T-helper 1 cell treated with Interleukin-12 subunit alpha and Interleukin-12 subunit beta and Interleukin-4 antibody, amounts not matched to agents 30 μg/mL and 1 μg/mL, for 36 hours (primary cell): Measurements from ENCODE around the gene RDX.
"Not testable (repeated sequence)": the region's sequence is repeated elsewhere in the genome, so short reads cannot be mapped to it uniquely, and the experiment has no call there.

ENCODE experiments used
- H3K27ac Mint-ChIP-seq: one replicate; pipeline ENCODE4 v1.8.0; 2021; ENCODE audit warnings: mild to moderate bottlenecking, mixed read lengths
- H3K27me3 Mint-ChIP-seq: one replicate; pipeline ENCODE4 v1.8.0; 2021; ENCODE audit warnings: low read depth, mixed read lengths
- H3K36me3 Mint-ChIP-seq: one replicate; pipeline ENCODE4 v1.8.0; 2021; ENCODE audit warnings: low read depth, mixed read lengths
- H3K4me1 Mint-ChIP-seq: one replicate; pipeline ENCODE4 v1.8.0; 2021; ENCODE audit warnings: low read depth, mixed read lengths
- H3K4me3 Mint-ChIP-seq: one replicate; pipeline ENCODE4 v1.8.0; 2021; ENCODE audit warnings: mild to moderate bottlenecking, moderate library complexity, mixed read lengths
- H3K9me3 Mint-ChIP-seq: one replicate; pipeline ENCODE4 v1.8.0; 2021; ENCODE audit warnings: mixed read lengths

RDX gene

DNA sequence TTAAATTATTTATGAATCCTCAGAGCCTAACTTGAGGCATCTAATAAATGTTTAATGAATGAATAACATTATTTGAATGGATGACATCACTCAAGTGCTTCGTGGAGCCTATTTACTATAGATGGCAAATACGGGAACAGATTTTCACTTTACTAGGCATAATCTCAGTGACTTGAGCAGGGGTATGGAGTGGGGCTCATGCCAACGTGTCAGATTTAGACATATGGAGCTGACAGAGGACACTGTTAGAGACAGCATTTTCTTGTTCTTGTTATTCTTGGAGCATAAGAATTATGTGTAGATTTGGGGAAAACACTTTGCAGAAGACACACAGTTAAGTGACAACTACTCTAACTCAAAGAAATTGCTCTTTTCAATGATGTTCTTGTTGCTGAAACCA, 78.5 kb downstream of the RDX start:
- H3K27me3 Mint-ChIP-seq, result no peaks in the 10 kb centered on the region
- H3K4me1 Mint-ChIP-seq, result peaks cover 2% of the 10 kb centered on the region
- no peak overlapping the region for H3K4me3 Mint-ChIP-seq
- H3K36me3 Mint-ChIP-seq, result peaks cover 19% of the 10 kb centered on the region
- no peak overlapping the region for H3K27ac Mint-ChIP-seq
- no peaks in the 10 kb centered on the region for H3K9me3 Mint-ChIP-seq

DNA sequence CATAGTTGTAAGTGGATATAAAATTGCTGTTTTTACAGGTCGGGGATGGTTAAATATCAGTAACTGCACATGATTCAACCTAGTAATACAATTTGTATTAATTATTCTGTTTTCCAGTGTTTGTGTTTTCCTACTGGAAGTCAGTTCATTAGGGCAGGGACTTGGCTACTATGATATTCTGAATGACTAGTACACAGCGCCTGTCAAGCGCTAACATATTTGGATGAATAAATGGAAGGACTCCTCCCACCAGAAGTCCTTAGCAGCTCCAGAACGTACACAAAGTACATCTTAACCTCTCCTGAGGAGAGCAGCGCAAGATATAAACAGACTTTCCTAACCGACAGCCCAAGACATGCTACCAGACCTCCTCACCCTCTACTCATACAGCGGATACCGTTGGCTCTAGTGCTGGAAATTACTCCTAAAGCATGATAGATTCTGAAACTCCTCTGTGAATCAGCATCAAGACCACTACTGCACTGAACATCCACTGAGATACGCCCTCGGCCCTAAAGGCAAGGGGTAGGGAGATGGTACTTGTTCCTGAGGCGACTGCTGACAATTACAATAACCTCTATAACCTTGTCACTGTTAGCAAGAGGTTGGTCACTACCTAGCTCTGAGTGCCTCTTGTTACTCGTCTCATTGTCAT, 79.1 kb downstream of the RDX start:
- peaks cover 2% of the 10 kb centered on the region for H3K4me1 Mint-ChIP-seq
- no peaks in the 10 kb centered on the region for H3K9me3 Mint-ChIP-seq
- H3K36me3 Mint-ChIP-seq, result peaks cover 19% of the 10 kb centered on the region
- no peaks in the 10 kb centered on the region for H3K27me3 Mint-ChIP-seq
- H3K4me3 Mint-ChIP-seq, result no peak overlapping the region
- no peak overlapping the region for H3K27ac Mint-ChIP-seq

DNA sequence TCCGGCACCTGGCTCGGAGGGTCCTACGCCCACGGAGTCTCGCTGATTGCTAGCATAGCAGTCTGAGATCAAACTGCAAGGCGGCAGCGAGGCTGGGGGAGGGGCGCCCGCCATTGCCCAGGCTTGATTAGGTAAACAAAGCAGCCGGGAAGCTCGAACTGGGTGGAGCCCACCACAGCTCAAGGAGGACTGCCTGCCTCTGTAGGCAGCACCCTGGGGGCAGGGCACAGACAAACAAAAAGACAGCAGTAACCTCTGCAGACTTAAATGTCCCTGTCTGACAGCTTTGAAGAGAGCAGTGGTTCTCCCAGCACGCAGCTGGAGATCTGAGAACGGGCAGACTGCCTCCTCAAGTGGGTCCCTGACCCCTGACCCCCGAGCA, 87.1 kb downstream of the RDX start:
- H3K4me1 Mint-ChIP-seq, H3K27me3 Mint-ChIP-seq, H3K36me3 Mint-ChIP-seq, H3K27ac Mint-ChIP-seq, H3K9me3 Mint-ChIP-seq: not testable (repeated sequence)
- H3K4me3 Mint-ChIP-seq, result peak overlapping the region; percentile 74

DNA sequence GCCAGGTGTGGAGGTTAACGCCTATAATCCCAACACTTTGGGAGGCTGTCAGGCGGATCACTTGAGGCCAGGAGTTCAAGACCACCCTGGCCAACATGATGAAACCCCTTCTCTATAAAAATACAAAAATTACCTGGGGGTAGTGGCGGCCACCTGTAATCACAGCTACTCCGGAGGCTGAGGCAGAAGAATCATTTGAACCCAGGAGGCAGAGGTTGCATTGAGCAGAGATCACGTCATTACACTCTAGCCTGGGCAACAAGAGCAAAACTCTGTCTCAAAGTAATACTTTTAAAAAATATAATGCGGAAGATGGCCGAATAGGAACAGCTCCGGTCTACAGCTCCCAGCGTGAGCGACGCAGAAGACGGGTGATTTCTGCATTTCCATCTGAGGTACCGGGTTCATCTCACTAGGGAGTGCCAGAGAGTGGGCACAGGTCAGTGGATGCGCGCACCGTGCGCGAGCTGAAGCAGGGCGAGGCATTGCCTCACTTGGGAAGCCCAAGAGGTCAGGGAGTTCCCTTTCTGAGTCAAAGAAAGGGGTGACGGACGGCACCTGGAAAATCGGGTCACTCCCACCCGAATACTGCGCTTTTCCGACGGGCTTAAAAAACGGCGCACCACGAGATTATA, 87.6 kb downstream of the RDX start:
- H3K4me3 Mint-ChIP-seq, result peak overlapping the region; percentile 74
- not testable (repeated sequence) for H3K27ac Mint-ChIP-seq, H3K36me3 Mint-ChIP-seq, H3K9me3 Mint-ChIP-seq, H3K4me1 Mint-ChIP-seq, H3K27me3 Mint-ChIP-seq

DNA sequence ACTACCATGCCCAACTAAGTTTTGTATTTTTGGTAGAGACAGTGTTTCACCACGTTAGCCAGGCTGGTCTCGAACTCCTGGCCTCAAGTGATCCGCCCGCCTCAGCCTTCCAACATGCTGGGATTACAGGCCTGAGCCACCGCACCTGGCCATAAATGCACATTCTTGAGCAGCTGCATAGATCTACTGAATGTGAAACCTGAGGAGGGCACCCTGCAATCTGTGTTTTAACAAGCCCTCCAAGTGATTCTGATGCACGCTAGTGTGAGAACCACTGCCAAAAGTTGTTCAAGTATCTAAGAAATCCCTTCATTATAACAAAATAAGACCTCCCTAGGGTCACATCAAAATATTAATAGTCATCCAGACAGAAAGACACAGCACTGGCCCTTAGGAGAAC, 89.3 kb downstream of the RDX start:
- peaks cover 1% of the 10 kb centered on the region for H3K36me3 Mint-ChIP-seq
- H3K4me1 Mint-ChIP-seq, result peaks cover 2% of the 10 kb centered on the region
- no peaks in the 10 kb centered on the region for H3K9me3 Mint-ChIP-seq
- peaks cover 5% of the 10 kb centered on the region for H3K27me3 Mint-ChIP-seq
- H3K4me3 Mint-ChIP-seq, result no peak overlapping the region
- H3K27ac Mint-ChIP-seq, result no peak overlapping the region

DNA sequence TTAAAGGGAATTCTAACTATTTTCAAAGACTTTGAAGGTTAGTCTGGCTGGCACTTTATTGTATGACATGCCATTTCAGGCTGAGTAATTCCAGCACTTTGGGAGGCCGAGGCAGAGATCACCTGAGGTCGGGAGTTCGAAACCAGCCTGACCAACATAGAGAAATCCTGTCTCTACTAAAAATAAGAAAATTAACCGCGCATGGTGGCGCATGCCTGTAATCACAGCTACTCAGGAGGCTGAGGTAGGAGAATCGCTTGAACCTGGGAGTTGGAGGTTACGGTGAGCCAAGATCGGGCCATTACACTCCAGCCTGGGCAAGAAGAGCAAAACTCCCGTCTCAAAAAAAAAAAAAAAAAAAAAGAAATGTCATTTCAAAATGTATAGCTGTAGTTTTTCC, 95.6 kb downstream of the RDX start:
- H3K36me3 Mint-ChIP-seq, result no peaks in the 10 kb centered on the region
- no peak overlapping the region for H3K4me3 Mint-ChIP-seq
- no peaks in the 10 kb centered on the region for H3K9me3 Mint-ChIP-seq
- H3K4me1 Mint-ChIP-seq, result no peaks in the 10 kb centered on the region
- H3K27ac Mint-ChIP-seq, result no peak overlapping the region
- peaks cover 5% of the 10 kb centered on the region for H3K27me3 Mint-ChIP-seq

DNA sequence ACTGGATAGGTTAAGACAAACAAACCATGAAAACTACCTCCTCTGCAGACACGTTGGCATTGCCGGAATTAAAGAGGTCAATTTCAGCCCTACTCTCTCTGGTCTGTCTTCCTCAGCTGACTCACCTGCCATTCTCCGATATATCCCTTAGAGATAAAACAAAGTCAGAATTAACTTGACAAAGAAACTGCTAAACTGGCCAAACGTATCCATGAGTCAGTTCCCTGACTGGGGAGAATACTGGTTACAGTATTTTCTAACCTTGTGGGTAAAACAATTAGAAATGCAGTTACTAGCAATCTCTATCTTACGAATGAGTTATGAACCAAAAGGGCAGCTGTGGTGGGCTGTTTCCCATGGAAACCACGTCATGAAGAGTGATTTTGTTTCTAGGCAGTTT, 96.2 kb downstream of the RDX start:
- Mint-ChIP-seq H3K27me3 (peaks cover 10% of the 10 kb centered on the region), H3K27ac (no peak overlapping the region), H3K36me3 (no peaks in the 10 kb centered on the region), H3K4me1 (no peaks in the 10 kb centered on the region), H3K9me3 (no peaks in the 10 kb centered on the region), H3K4me3 (no peak overlapping the region)

DNA sequence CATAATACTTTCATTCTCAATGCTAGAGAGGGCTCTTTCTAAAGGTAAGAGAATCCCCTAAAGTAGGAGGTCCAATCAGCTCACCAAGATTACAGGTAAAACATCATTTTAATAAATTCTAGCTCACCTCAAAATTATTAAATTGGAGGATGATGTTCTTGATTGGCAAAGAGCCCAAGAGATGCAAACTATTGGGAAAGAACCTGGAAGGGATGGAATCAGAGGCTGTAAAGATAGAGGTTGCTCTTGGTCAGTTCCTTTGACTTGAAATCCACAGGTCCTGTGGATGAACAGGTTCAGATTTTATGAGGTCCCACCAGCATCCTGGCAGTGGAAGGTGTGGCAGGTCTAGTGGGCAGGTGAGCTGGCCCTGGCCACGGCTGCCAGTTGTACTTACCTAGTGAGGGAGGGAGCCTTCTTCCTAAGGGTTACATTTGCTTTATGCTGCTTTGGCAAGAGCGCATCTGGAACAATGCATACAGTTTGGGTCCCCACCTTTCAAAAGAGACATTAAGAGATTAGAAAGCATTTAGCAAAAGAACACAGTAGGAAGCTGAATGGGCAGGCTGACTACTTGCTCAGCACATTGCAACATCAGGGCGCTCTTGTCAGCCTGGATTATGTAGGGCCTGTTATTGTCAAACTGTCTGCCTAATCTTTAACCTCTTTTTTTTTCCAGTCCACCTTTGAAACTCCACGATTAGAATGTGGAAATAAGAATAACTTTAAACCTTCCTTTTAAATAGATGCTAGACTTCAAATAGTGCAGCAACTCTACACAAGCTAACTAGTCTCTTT, 97.0 kb downstream of the RDX start:
- Mint-ChIP-seq H3K36me3 (no peaks in the 10 kb centered on the region), H3K4me1 (no peaks in the 10 kb centered on the region), H3K27me3 (peaks cover 9% of the 10 kb centered on the region), H3K4me3 (no peak overlapping the region), H3K27ac (no peak overlapping the region), H3K9me3 (no peaks in the 10 kb centered on the region)

DNA sequence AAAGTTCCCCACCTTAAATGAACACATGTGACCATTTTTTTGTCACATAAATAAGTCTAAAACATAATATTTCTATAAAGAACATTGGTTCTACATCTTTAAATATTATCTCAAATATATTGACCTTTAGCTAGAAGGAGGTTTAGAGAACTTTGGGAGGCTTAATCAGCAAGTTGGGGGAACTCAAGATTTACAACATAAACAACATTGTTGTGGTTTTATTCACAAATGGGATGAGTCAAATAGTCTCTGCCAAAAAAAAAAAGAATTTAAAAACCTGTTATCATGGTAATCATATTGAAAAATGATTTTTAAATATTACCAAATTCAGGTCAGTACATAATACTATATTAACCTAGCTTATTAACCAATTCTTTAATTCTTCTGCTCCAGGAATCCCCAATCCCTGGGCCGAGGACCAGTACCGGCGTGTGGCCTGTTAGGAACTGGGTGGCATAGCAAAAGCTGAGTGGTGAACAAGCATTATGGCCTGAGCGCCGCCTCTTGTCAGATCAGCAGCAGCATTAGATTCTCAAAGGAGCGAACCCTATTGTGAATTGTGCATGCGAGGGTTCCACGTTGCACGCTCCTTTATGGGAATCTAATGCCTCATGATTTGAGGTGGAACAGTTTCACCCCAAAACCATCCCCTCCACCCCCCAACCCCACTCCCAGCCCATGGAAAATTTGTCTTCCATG, 98.2 kb downstream of the RDX start:
- peaks cover 16% of the 10 kb centered on the region for H3K27me3 Mint-ChIP-seq
- H3K27ac Mint-ChIP-seq, result no peak overlapping the region
- no peaks in the 10 kb centered on the region for H3K4me1 Mint-ChIP-seq
- H3K36me3 Mint-ChIP-seq, result no peaks in the 10 kb centered on the region
- no peak overlapping the region for H3K4me3 Mint-ChIP-seq
- H3K9me3 Mint-ChIP-seq, result no peaks in the 10 kb centered on the region

DNA sequence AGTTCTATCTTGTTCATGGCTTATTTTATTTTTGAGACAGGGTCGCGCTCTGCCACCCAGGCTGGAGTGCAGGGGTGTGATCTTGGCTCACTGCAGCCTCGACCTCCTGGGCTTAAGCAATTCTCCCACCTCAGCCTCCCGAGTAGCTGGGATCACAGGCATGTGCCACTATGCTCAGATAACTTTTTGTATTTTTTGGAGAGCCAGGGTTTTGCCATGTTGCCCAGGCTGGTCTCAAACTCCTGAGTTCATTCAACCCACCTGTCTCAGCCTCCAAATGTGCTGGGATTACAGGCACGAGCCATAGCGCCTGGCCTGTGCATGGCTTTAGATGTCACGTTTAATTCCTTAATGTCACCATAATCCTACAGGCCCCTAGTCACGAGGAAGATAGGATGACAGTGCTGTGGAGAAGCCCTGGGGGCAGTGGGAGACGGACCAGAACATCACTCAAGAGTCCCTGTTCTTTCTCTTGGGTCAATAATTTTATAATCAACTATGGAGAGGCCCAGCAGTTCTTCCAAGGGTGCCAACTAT, 99.5 kb downstream of the RDX start:
- peaks cover 10% of the 10 kb centered on the region for H3K4me1 Mint-ChIP-seq
- no peaks in the 10 kb centered on the region for H3K36me3 Mint-ChIP-seq
- H3K27me3 Mint-ChIP-seq, result peaks cover 26% of the 10 kb centered on the region
- peaks cover 5% of the 10 kb centered on the region for H3K9me3 Mint-ChIP-seq
- H3K4me3 Mint-ChIP-seq, result no peak overlapping the region
- no peak overlapping the region for H3K27ac Mint-ChIP-seq

DNA sequence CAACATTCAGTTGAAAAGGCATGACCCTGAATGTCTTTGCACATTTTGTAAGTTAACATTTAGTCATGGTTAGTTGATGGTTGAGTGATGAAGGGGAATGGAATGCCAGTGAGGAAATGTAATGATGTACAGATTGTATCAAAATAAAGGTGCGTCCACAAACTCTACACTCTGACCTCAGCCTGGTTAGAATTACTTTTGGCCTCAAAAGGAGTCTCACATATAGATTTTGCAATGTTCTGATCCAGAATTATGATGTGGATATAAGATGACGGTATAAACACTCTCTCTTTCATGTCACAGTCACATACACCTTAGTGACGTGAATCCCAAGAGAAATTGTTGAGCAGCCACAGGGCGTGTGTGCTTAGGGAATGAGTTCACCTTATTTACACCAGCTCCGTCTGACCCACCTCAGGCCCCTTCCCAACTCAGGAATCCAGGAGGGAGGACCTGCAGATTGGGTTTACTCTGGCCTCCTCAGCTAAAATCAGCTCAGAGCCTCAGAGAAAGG, 100.1 kb downstream of the RDX start:
- Mint-ChIP-seq H3K36me3 (no peaks in the 10 kb centered on the region), H3K4me3 (no peak overlapping the region), H3K27me3 (peaks cover 28% of the 10 kb centered on the region), H3K4me1 (peaks cover 11% of the 10 kb centered on the region), H3K9me3 (peaks cover 5% of the 10 kb centered on the region), H3K27ac (no peak overlapping the region)

DNA sequence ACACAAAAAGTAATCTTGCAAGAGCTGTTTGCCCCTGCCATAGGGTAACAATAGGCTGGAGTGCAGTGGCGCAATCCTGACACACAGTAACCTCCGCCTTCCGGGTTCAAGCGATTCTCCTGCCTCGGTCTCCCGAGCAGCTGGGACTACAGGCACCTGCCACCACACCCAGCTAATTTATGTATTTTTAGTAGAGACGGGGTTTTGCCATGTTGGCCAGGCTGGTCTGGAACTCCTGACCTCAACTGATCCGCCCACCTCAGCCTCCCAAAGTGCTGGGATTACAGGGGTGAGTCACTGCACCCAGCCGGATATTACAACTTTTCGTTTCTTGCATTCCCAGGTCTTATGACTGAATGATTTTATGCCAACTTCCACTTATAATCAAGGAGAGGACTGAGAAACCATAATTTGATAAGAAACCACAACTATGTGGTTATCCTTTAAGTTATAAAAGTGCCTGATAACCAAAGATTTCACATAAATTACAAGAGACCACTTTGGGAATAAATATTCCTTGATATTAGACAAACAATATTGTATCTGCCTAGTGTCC, 102.1 kb downstream of the RDX start:
- H3K9me3 Mint-ChIP-seq, H3K36me3 Mint-ChIP-seq, H3K27ac Mint-ChIP-seq, H3K4me3 Mint-ChIP-seq: not testable (repeated sequence)
- Mint-ChIP-seq H3K27me3 (peaks cover 42% of the 10 kb centered on the region), H3K4me1 (peaks cover 11% of the 10 kb centered on the region)

DNA sequence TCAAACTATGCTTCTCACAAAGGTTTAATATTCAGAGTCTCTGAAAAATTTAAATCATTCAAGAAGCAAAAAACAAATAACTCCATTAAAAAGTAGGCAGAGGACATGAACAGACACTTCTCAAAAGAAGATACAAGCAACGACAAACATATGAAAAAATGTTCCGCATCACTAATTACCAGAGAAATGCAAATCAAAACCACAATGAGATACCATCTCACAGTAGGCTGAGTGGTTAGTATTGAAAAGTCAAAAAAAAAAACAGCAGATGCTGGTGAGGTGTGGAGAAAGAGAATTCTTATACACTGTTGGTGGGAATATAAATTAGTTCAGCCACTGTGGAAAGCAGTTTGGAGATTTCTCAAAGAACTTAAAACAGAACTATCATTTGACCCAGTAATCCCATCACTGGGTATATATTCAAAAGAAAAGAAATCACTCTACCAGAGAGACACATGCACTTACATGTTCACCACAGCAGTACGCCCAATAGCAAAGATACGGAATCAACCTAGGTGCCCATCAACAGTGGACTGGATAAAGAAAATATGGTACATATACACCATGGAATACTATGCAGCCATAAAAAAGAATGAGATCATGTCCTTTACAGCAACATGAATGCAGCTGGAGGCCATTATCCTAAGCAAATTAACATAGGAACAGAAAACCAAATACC, 103.7 kb downstream of the RDX start:
- H3K27me3 Mint-ChIP-seq, result peaks cover 42% of the 10 kb centered on the region
- H3K27ac Mint-ChIP-seq, H3K9me3 Mint-ChIP-seq, H3K36me3 Mint-ChIP-seq, H3K4me3 Mint-ChIP-seq: not testable (repeated sequence)
- peaks cover 11% of the 10 kb centered on the region for H3K4me1 Mint-ChIP-seq

DNA sequence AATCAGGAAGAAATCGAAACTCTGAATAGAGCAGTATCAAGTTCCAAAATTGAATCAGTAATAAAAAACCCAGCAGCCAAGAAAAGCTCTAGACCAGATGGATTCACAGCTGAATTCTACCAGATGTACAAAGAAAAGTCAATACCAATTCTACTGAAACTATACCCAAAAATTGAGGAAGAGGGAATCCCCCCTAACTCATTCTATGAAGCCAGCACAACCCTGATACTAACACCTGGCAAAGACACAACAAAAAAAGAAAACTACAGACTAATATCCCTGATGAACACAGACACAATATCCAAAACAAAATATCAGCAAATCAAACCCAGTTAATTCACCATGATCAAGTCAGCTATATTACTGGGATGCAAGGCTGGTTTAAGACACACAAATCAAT, 105.5 kb downstream of the RDX start:
- H3K36me3 Mint-ChIP-seq, result no peaks in the 10 kb centered on the region
- H3K27me3 Mint-ChIP-seq, result peaks cover 45% of the 10 kb centered on the region
- peaks cover 11% of the 10 kb centered on the region for H3K4me1 Mint-ChIP-seq
- H3K27ac Mint-ChIP-seq, result no peak overlapping the region
- H3K4me3 Mint-ChIP-seq, result no peak overlapping the region
- H3K9me3 Mint-ChIP-seq, result peaks cover 5% of the 10 kb centered on the region
